ENCODE measurements around the gene PTEN. TPM values are rescaled to one million over a fixed set of nuclear protein-coding genes. Genes with fewer than 3 reads are reported as not detected.
"Not testable (repeated sequence)": the region's sequence is repeated elsewhere in the genome, so short reads cannot be mapped to it uniquely, and the experiment has no call there.

The PTEN gene
- total RNA-seq, 1 experiment from 2014 or later = 44.6 TPM

DNA sequence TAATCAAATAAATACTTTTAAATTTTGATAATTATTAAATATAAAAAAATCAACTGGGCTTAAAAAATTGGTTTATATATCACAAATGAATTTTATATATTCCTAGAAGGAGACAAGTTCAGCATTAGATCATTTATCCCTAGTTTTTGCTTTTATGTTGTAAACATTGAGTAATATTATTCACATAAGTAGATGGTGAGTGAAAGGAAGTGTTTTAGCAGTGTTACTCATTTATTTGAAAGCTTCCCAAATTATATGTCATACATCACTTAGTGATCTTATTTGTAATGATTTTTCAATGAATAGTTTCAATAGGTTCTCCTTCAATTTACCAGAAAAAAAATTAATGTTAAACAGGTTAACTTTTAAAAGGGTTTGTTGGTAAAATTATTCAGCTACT lies 15.9 kb upstream of the PTEN start:
- CTCF ChIA-PET = no interaction called here
- BruUV-seq (replicated peaks) = no TSS peak
- no peak overlapping the region for H3K27ac Mint-ChIP-seq (ENCODE audit: unreplicated experiment)
- peaks cover 42% of the 10 kb centered on the region for H3K4me1 Mint-ChIP-seq (ENCODE audit: low read depth, unreplicated experiment)
- H3K4me3 Mint-ChIP-seq (ENCODE audit: low read depth, unreplicated experiment) = no peak overlapping the region
- no peak for DNase-seq
- TF ChIP-seq, protein P1, sequence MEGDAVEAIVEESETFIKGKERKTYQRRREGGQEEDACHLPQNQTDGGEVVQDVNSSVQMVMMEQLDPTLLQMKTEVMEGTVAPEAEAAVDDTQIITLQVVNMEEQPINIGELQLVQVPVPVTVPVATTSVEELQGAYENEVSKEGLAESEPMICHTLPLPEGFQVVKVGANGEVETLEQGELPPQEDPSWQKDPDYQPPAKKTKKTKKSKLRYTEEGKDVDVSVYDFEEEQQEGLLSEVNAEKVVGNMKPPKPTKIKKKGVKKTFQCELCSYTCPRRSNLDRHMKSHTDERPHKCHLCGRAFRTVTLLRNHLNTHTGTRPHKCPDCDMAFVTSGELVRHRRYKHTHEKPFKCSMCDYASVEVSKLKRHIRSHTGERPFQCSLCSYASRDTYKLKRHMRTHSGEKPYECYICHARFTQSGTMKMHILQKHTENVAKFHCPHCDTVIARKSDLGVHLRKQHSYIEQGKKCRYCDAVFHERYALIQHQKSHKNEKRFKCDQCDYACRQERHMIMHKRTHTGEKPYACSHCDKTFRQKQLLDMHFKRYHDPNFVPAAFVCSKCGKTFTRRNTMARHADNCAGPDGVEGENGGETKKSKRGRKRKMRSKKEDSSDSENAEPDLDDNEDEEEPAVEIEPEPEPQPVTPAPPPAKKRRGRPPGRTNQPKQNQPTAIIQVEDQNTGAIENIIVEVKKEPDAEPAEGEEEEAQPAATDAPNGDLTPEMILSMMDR (IDR thresholded peaks at IDR 0.05; ENCODE audit: unreplicated experiment) = no peak
- intact Hi-C loops (cut with micrococcal nuclease; ENCODE audit: unreplicated experiment) = no loop called here
- H3K36me3 Mint-ChIP-seq (ENCODE audit: insufficient read depth, unreplicated experiment) = peaks cover 1% of the 10 kb centered on the region
- H3K9me3 Mint-ChIP-seq (ENCODE audit: low read depth, unreplicated experiment) = no peaks in the 10 kb centered on the region
- H3K27me3 Mint-ChIP-seq (ENCODE audit: unreplicated experiment) = no peaks in the 10 kb centered on the region

- H3K9me3 Mint-ChIP-seq (ENCODE audit: low read depth, unreplicated experiment) = no peaks in the 10 kb centered on the region
- no peak overlapping the region for H3K27ac Mint-ChIP-seq (ENCODE audit: unreplicated experiment)
- DNase-seq = no peak
- no peak overlapping the region for H3K4me3 Mint-ChIP-seq (ENCODE audit: low read depth, unreplicated experiment)
- H3K36me3 Mint-ChIP-seq (ENCODE audit: insufficient read depth, unreplicated experiment) = no peaks in the 10 kb centered on the region
- BruUV-seq (replicated peaks) = no TSS peak
- CTCF ChIA-PET = no interaction called here
- TF ChIP-seq, protein P1 (IDR thresholded peaks at IDR 0.05; ENCODE audit: unreplicated experiment) = no peak
- H3K4me1 Mint-ChIP-seq (ENCODE audit: low read depth, unreplicated experiment) = peaks cover 31% of the 10 kb centered on the region
- no peaks in the 10 kb centered on the region for H3K27me3 Mint-ChIP-seq (ENCODE audit: unreplicated experiment)
- intact Hi-C loops (cut with micrococcal nuclease; ENCODE audit: unreplicated experiment) = no loop called here
Measured at GRCh38 chr10:87849001-87849400, 14.4 kb upstream of the PTEN start.

- no peaks in the 10 kb centered on the region for H3K9me3 Mint-ChIP-seq (ENCODE audit: low read depth, unreplicated experiment)
- BruUV-seq (replicated peaks) = no TSS peak
Measured at GRCh38 chr10:87850742-87851205, 12.7 kb upstream of the PTEN start.

GRCh38 chr10:87852089-87852488 lies 11.3 kb upstream of the PTEN start:
- H3K27ac Mint-ChIP-seq (ENCODE audit: unreplicated experiment) = no peak overlapping the region
- CTCF ChIA-PET = interaction anchor here (0.6 kb wide), 2 partner anchors 21 to 800 kb away, joined by 4 to 5 read pairs; no protein-coding TSS in a partner anchor
- no peak for DNase-seq
- BruUV-seq (replicated peaks) = no TSS peak
- TF ChIP-seq, protein P1 (IDR thresholded peaks at IDR 0.05; ENCODE audit: unreplicated experiment) = no peak
- H3K4me1 Mint-ChIP-seq (ENCODE audit: low read depth, unreplicated experiment) = peaks cover 17% of the 10 kb centered on the region
- no peaks in the 10 kb centered on the region for H3K27me3 Mint-ChIP-seq (ENCODE audit: unreplicated experiment)
- no peaks in the 10 kb centered on the region for H3K9me3 Mint-ChIP-seq (ENCODE audit: low read depth, unreplicated experiment)
- H3K36me3 Mint-ChIP-seq (ENCODE audit: insufficient read depth, unreplicated experiment) = no peaks in the 10 kb centered on the region
- intact Hi-C loops (cut with micrococcal nuclease; ENCODE audit: unreplicated experiment) = no loop called here
- H3K4me3 Mint-ChIP-seq (ENCODE audit: low read depth, unreplicated experiment) = no peak overlapping the region

More at GRCh38 chr10:87850742-87851205, 12.7 kb upstream of the PTEN start:
- CTCF ChIA-PET = interaction anchor here (0.8 kb wide), 1 partner anchor 538 kb away, joined by 3 read pairs; no protein-coding TSS in a partner anchor
- peak; percentile 38 for DNase-seq
- Mint-ChIP-seq H3K27me3 (ENCODE audit: unreplicated experiment) (no peaks in the 10 kb centered on the region), H3K4me3 (ENCODE audit: low read depth, unreplicated experiment) (no peak overlapping the region), H3K27ac (ENCODE audit: unreplicated experiment) (no peak overlapping the region), H3K36me3 (ENCODE audit: insufficient read depth, unreplicated experiment) (no peaks in the 10 kb centered on the region), H3K4me1 (ENCODE audit: low read depth, unreplicated experiment) (peaks cover 24% of the 10 kb centered on the region)
- TF ChIP-seq, protein P1 (IDR thresholded peaks at IDR 0.05; ENCODE audit: unreplicated experiment) = no peak
- intact Hi-C loops (cut with micrococcal nuclease; ENCODE audit: unreplicated experiment) = no loop called here

- CTCF ChIA-PET; H3K4me3 Mint-ChIP-seq (ENCODE audit: low read depth, unreplicated experiment); DNase-seq; intact Hi-C loops (cut with micrococcal nuclease; ENCODE audit: unreplicated experiment); H3K27ac Mint-ChIP-seq (ENCODE audit: unreplicated experiment); H3K36me3 Mint-ChIP-seq (ENCODE audit: insufficient read depth, unreplicated experiment); H3K27me3 Mint-ChIP-seq (ENCODE audit: unreplicated experiment); BruUV-seq (replicated peaks); H3K9me3 Mint-ChIP-seq (ENCODE audit: low read depth, unreplicated experiment): not testable (repeated sequence)
- H3K4me1 Mint-ChIP-seq (ENCODE audit: low read depth, unreplicated experiment) = peaks cover 13% of the 10 kb centered on the region
Measured at GRCh38 chr10:87855247-87855646, 8.2 kb upstream of the PTEN start.

DNA sequence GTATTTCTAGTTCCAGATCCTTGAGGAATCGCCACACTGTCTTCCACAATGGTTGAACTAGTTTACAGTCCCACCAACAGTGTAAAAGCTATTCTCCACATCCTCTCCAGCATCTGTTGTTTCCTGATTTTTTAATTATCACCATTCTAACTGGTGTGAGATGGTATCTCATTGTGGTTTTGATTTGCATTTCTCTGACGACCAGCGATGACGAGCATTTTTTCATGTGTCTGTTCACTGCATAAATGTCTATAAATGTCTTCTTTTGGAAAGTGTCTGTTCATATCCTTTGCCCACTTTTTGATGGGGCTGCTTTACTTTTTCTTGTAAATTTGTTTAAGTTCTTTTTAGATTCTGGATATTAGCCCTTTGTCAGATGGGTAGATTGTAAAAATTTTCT lies 7.8 kb upstream of the PTEN start:
- H3K36me3 Mint-ChIP-seq (ENCODE audit: insufficient read depth, unreplicated experiment); H3K4me3 Mint-ChIP-seq (ENCODE audit: low read depth, unreplicated experiment); DNase-seq; BruUV-seq (replicated peaks); H3K9me3 Mint-ChIP-seq (ENCODE audit: low read depth, unreplicated experiment); H3K27me3 Mint-ChIP-seq (ENCODE audit: unreplicated experiment); CTCF ChIA-PET; H3K27ac Mint-ChIP-seq (ENCODE audit: unreplicated experiment); intact Hi-C loops (cut with micrococcal nuclease; ENCODE audit: unreplicated experiment): not testable (repeated sequence)
- peaks cover 13% of the 10 kb centered on the region for H3K4me1 Mint-ChIP-seq (ENCODE audit: low read depth, unreplicated experiment)
